GM21367 (cell line): ENCODE data around the gene CSH2.
"Not testable (repeated sequence)": the region's sequence is repeated elsewhere in the genome, so short reads cannot be mapped to it uniquely, and the experiment has no call there.

ENCODE experiments used
- ATAC-seq: cut with Tn5 transposase; IDR thresholded peaks from one replicate; pipeline ENCODE4 v1.9.1; 2021; ENCODE audit not compliant: unreplicated experiment

The CSH2 gene

DNA sequence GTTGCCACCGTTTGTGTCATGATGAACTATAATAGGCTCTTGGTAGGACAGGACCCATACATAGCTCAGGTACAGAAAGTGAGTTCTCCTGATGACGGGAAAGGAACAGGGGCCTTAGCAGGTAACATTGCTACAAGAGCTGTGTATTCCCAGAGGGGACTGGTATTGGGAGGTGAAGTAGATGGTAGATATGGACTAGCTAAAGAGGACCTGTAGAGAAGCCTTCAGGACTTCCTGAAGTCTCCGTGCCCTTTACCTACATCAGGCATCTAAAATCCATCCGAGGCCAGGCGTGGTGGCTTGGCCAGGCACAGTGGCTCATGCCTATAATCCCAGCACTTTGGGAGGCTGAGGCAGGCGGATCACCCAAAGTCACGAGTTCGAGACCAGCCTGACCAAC, 18.3 kb downstream of the CSH2 start:
- no peak for ATAC-seq

DNA sequence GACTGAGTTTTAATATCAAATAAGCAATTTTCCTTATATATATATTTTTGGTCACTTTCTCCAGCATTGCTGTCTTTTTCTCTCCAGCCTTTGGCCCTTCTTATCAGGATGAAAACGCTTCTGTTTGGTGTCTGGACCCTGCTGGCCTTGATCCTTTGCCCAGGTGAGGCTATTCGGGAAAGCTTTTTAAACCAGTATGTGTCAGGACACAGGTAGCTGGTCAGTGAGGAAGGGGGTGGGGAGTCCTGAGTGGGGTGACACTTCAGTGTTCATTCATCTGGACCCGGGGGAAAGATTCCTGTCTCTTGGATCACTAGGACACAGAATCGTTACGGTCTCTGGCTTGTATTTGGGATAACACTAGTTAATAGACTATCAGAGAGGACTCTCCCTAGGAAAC, 18.8 kb downstream of the CSH2 start:
- no peak for ATAC-seq

DNA sequence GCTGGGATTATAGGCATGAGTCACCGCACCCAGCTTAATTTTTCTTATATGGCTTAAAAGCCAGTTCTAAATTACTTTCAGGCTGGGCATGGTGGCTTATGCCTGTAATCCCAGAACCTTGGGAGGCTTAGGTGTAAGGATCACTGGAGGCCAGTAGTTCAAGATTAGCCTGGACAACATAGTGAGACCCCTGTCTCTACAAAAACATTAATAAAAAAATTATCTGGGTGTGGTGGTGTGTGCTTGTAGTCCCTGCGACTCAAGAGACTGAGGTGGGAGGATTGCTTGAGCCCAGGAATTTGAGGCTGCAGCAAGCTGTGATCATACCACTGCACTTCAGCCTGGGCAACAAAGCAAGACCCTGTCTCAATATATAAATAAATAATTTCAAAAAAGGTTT, 20.2 kb downstream of the CSH2 start:
- no peak for ATAC-seq

DNA sequence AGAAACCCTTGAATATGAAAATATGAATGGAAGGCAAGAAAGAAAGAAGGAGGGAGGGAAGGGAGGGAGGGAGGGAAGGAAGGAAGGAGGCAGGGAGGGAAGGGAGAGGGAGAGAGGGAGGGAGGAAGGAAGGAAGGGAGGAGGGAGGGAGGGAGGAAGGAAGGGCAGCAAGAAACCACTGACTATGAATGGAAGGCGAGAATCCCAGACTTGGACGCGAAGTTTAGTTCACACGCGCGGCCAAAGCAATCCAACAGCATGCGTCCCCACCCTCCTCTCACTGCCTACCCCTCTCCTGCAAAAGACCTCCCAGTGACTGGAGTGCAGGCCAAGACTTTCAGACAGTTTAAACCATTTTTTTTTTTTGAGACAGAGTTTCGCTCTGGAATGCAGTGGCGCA, 23.1 kb downstream of the CSH2 start:
- no peak for ATAC-seq

DNA sequence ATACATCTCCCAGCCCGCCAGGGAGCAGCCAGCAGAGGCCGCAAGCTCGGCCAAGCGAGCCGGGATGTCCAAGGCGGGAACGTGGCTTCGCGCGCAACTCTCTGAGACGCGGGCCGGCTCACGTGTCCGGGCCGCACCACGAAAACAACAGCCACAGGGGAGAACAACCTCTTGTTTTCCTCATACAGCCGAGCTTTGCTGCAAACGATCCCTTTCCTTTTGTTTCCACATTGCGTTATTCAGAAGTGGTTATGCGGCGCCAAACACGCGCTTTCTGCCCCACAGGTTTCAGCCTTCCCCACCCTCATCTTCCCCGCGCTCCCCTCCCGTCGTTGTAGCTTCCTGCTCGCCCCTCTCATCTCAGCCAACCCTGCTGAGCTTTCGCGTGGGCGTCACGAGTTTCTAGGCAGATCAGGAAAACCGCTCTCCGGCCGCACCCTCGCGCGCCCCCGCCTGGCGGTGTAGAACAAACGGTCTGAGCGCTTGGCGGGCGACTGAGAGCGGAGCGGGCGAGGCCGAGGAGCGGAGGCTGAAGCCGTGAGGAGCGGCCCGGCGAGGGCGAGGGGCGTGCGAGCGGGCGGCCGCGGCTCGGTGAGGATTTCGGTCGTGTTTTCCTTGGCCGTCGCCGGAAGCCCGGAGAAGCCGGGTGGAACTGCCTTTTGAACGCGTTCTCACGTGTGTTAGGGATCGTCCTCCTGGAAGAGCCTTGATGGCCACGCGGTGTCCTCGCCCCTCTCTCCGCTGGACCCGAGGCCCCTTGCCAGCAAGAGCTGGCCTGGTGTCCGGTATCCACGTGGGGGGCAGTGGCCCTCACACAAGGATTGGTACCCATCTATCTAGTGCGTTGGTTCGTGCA, 24.4 kb downstream of the CSH2 start:
- ATAC-seq, result peak; percentile 72

DNA sequence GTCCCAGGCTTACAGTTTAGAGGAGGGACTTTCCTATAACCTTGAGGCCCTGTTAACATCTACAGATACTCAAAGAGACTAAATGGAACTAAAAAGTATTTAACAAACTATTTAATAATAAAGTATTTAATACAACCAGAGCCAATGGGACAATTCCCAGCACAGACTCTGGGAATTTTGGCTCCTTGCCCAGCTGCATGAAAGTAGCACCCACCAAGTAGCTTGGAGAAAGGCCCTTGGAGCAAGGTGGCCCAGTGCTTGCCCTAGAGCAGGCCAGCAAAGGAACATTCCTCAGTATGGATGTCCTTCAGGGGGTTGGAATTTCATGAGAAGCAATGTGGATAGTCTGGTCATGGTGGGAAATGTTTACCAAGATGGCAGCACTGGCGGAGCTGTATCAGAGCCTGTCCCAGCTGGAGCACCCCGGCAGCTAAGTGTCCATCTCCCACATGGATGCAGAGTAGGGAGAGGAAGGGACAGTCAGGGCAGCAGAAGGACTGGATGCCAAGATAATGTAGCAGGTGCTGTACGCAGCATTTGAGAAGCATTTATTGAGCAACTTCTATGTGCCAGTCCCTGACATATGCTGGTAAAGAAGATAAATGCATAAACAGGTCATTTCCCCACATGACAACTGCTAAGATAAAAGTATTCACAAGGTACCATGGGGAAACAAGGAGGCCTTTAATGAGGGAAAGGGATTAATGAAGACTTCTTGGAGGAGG, 25.8 kb downstream of the CSH2 start:
- no peak for ATAC-seq

DNA sequence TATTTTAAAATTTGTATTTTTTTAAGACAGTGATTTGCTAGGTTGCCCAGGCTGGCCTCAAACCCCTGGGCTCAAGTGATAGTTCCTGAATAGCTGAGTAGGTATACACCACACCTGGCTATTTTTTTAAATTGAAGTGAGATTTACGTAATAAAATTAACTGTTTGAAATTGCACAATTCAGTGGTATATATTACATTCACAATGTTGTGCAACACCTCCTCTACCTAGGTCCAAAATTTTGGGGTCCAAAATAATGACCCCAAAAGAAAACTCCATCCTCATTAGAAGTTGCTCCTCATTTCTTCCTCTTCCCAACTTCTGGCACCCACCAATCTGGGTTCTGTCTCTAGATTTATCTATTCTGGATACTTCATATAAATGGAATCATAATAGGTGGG, 28.0 kb downstream of the CSH2 start:
- no peak for ATAC-seq

DNA sequence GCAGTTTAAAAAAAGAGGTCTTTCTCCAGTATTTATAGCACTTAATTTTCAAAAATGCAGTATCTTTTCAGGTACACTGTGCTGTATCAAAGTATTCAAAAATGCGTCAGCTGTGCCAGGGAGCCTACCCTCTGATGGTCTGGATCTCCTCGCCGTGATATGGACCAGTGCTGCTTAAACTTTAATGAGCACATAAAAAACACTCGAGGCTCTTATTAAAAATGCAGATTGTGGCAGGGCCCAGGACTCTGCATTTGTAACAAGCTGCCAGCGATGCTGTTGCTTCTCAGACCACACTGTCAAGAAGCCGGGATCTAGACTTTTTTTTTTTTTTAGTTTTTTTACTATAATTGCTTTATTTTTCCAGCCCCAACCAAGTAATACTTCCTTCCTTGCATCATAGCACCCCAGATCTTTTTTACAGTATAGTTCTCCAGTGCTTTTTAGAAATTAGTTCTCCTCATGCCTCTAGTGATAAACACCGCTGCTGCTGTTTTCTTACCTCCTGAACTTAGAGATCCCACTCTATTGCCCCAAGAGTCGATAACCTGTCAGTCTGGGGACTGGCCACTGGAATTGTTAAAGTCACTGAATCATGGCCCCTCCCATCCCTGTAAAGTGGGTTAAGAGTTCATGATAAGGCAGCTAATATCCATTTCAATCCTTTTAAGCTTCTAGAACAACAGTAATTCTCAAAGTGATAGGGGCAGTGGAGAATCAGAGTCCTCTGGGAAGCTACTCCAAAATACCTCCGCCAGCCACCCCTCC, 29.4 kb downstream of the CSH2 start:
- ATAC-seq, result no peak

DNA sequence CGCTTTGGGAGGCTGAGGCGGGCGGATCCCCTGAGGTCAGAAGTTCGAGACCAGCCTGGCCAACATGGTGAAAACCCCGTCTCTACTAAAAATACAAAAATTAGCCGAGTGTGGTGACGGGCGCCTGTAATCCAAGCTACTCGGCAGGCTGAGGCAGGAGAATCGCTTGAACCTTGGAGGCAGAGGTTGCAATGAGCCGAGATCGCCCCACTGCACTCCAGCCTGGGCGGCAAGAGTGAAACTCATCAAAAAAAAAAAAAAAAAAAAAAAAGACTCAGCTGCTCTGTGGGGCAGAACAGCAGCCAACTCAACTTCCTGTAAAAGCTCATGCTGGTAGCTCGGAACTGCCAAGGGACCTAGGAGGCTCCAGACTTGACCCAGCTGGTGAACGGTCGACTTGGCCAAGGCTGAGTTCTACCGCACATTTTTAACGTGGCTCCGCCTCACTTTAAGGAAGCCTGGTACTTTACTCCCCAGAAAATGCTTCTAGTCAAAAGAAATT, 30.0 kb downstream of the CSH2 start:
- not testable (repeated sequence) for ATAC-seq

DNA sequence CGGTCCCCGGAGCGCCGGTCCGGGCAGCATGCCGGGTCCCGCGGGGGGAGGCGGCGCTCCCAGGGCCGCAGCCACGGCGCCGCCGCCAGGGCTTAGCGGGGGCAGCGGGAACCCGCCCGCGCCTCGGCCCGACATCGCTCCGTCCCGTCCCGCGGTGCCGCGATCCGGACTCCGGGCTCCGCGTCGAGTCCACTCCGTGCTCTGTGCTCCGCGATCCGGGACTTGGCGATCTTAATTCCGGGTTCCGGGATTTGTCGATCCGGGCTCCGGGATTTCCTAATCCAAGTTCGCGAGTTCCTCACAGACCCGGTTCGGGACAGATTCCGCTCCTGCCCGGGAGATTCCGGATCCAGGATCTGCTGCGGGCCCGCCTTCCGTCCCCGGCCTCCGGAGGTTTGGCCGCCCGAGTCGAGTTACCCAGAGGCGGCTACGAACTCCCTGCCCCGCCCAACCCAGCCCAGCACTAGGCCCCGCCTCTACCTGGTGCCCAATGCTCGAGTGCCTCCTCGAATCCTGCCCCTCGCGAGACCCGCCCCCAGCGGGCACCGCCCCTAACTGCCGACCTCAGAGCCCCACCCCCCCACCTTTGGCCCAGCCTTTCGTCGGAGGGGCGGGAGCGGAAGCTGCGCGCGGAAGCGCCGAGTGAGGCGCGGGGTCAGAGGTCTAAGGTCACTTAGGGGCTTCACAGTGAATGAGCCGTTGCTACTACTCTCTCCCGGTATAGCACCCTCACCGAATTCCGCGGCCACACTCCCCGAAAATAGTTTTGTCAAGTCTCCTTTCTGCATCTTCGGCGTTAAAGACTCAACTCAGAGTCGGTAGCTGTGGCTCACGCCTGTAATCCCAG, 30.7 kb downstream of the CSH2 start, which contains the start of gene SMARCD2:
SMARCD2 (minus strand) TSS at position 146 of the 847 bp plus-strand sequence; CDS start at position 135, 11 bp downstream.
- peak; percentile 71 for ATAC-seq

DNA sequence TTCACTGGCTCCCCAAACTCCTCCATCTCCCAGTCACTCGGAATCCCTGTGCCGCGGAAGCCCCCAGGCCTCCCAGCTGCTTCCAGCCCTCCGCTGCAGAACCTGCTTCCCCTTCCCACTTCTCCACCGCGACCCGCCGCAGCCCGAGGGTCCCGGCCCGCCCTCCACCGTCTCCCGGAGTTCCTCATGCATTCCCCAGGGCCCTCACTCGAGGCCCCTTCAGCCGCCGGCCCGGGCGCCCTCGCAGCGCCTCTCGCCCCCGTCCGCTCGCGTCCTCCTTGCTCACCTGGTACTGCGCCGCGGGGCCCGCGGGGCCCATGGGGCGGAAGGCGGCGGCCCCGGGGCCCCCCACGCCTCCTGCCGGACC, 31.3 kb downstream of the CSH2 start:
- ATAC-seq, result peak; percentile 12

DNA sequence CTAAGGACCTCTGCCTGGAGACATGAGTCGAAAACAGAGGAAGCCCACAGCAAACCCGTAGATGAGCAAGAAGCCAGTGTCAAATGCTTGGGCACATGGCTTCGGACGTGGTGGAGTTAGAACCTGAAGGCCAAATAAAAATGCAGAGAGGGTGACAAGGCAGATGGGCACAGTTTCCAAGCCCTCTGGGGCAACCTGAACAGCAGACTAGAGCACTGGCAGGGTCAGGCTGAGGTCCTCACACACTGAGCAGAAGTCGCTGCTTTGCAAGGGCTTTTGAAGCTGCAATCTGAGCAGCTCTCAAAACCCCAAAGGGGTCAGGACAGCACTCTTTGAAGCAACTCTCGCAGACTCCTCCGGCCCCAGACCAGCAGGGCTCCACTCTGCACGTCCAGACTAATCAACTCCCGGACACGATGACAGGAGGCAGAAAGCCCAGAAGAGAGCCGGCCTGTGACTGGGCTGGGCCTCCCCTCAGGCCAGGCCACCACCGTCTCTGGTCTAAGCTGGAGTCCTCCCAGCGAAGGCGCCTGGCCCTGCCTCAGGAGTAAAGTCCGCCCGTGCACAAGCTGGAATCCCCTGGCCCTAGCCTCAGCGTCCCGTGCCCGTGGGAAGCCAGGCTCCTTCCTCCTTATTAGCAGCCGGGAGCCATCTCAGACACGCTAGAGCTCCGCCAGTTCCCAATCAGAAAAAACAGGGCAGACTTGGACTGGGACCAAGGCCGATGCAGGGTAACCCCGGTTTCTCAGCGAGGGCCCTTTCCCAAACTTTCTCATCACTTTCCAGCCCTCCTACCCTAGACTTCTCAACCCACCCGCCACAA, 31.9 kb downstream of the CSH2 start:
- ATAC-seq, result no peak

DNA sequence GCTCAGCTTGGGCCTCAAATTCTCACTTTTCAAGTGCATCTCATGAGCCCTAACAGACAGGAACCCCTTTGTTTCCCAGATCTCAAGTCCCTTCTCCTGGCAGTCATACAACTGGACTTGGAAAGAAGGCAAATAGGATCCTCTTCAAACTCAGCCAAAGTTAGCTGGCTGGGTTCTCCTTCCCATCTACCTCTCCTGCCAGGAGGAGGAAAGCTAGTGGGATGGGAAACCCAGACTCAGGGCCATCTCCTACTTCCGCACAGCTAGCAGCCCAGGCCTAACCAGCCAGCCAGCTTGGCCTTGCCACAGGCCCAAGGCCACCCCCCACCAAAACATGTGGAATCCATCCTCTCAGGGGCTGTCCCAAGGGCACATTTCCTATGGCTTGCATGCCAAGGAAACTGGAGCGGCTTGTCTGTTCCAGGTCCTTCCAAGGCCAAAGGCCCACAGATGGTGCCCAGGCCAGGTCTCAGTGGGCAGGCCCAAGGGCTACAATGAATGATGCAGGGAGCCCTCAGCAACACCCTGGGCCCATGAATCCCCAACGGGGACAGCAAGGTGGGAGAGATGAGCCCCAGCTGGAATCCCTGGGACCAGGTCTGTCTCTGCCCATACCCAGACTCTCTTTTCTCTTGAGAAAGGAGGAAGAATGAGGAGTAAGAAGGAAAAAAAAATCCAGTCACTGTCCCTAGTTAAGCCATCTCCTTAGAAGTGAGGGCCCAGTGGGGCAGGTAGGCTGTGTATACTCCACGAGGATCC, 32.7 kb downstream of the CSH2 start:
- no peak for ATAC-seq

DNA sequence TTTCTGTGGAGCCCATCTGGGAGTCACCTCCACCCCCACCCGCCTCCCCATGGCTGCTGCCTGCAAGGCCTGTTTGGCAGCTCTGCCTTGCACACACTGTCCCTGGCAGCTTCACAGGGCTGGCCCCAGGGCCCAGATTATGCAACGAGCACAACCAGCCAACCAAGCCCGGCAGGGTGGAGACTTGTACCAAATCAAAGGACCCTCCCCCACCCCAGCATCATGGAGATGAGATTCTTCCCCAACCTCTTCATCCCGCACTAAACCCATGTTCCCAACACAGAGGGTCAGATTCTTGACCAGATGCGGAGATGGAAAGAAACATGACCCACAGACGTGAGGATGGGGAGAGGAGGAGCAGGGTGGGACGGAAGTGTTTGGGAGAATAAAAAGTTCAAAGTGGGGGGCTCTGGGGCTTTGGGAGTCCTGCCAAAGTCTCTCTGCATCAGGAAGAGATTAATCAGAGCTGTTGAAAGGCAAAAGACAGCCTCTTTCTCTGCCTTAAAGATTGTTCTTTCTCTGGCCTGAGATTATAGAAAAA, 34.8 kb downstream of the CSH2 start:
- no peak for ATAC-seq

DNA sequence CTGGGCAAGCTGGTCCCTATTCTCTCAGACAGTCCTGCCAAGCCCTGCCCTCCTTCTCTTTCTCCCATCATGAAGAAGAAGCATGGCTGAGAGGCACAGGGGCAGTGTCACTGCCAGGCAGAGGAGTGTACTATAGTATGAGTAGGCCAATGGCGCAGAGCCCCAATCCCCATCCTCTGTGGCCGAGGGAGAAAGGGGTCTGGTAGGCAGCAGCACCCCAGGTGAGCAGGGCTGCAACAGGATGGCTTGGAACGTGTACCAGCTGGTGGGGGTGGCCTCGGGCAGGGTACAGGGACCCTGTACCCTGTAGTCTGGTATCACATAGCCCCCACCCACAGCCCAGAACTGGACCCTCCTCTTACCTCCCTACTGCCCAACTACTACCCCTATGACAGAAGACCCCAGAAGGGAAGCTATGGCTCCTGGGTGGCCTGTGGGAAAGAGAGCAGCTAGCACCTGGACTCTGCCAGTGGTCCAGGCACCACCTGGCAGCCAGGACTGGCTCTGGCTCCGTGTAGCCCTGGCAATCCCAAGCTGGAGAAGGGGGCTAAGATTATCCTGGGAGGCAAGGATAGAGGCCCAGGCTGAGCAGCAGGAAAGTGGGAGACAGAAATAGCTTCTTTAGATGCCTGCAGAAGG, 35.4 kb downstream of the CSH2 start:
- ATAC-seq, result no peak

DNA sequence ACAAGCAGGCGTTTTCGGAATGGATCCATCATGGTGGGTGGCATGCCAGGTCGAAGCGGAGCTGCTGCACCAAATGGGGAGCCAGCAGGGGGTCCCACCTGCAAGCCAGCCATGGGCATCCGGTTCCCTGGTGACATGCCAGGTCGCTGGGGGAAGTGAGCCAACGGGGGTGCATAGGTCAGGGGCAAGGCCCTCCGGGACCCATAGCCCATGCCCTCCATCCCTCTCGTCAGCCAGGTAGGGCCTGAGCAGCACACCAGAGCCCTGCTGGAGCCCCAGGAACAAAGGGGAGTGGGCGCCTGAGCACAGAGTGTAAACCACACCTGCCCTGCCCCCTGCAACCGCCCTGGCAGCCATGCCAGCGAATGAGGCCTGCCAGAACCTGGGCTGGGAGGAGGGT, 36.0 kb downstream of the CSH2 start:
- no peak for ATAC-seq

DNA sequence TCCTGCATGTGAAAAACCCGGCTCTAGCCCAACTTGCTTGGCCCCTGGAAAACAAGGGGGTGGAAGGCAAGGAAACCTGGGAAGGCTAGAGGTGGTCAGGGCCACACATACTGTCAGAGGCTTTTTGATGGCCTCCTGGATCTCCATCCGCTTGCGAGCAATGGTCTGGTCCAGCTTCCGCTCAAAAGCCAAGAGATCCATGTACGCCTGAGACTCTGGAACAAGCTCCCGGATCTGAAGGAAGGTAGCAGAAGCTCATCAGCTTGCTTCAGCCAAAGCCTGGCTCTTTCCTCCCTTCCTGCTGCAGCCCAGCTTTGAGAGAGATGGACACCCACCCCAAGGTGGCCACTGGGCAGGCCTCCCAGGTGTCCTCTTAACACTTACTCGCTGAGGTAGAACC, 36.7 kb downstream of the CSH2 start:
- ATAC-seq, result no peak

DNA sequence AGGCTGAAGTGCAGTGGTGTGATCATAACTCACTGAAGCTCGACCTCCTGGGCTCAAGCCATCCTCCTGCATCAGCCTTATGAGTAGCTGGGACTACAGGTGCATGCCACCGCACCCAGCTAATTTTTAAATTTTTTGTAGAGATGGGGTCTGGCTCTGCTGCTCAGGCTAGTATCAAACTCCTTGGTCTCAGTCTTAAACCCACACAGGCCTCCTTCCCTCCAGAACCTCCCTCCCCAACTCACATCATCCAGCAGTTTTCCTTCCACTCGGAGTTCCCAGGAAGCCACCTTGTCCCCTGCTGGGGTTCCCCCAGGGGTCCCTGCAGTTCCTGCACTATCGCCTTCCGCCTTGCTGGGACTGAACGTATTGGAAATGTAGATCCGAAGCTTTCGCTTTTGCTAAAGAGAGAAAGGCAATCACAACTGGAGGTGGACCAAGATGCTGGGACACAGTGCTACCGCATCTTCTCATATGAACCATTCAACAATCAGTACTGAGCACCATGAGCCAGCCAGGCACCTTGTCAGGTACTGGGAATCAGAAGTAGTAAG, 38.2 kb downstream of the CSH2 start:
- no peak for ATAC-seq
